ENCODE results near the gene TMEM30A. TPM values are rescaled to one million over a fixed set of nuclear protein-coding genes. Genes with fewer than 3 reads are reported as not detected.

The TMEM30A gene
- total RNA-seq, 1 donor from 2014 or later: 74.4 TPM

GRCh38 chr6:75291744-75292143, 7.2 kb upstream of the TMEM30A start:
- no peaks in the 10 kb centered on the region for H3K36me3 Mint-ChIP-seq (ENCODE audit: insufficient read depth)
- no peak for DNase-seq (ENCODE audit: low spot score, unreplicated experiment)
- H3K4me1 Mint-ChIP-seq (ENCODE audit: low read depth): peaks cover 12% of the 10 kb centered on the region
- H3K4me3 Mint-ChIP-seq (ENCODE audit: low read depth): no peak overlapping the region
- H3K27ac Mint-ChIP-seq: no peak overlapping the region
- TF ChIP-seq CTCF (IDR thresholded peaks at IDR 0.05; ENCODE audit: unreplicated experiment): no peak
- no peaks in the 10 kb centered on the region for H3K27me3 Mint-ChIP-seq
- H3K9me3 Mint-ChIP-seq (ENCODE audit: low read depth): no peaks in the 10 kb centered on the region

- Mint-ChIP-seq H3K27ac (no peak overlapping the region), H3K4me1 (ENCODE audit: low read depth) (peaks cover 12% of the 10 kb centered on the region), H3K27me3 (no peaks in the 10 kb centered on the region), H3K9me3 (ENCODE audit: low read depth) (no peaks in the 10 kb centered on the region), H3K36me3 (ENCODE audit: insufficient read depth) (no peaks in the 10 kb centered on the region), H3K4me3 (ENCODE audit: low read depth) (no peak overlapping the region)
- no peak for DNase-seq (ENCODE audit: low spot score, unreplicated experiment)
- no peak for TF ChIP-seq CTCF (IDR thresholded peaks at IDR 0.05; ENCODE audit: unreplicated experiment)
Measured at GRCh38 chr6:75291331-75291730, 6.7 kb upstream of the TMEM30A start.

- Mint-ChIP-seq H3K27ac (no peak overlapping the region), H3K9me3 (ENCODE audit: low read depth) (no peaks in the 10 kb centered on the region), H3K36me3 (ENCODE audit: insufficient read depth) (no peaks in the 10 kb centered on the region), H3K4me3 (ENCODE audit: low read depth) (no peak overlapping the region), H3K27me3 (no peaks in the 10 kb centered on the region), H3K4me1 (ENCODE audit: low read depth) (peaks cover 14% of the 10 kb centered on the region)
- TF ChIP-seq CTCF (IDR thresholded peaks at IDR 0.05; ENCODE audit: unreplicated experiment): no peak
- no peak for DNase-seq (ENCODE audit: low spot score, unreplicated experiment)
Measured at GRCh38 chr6:75290136-75290945, 5.7 kb upstream of the TMEM30A start.

GRCh38 chr6:75288023-75288422, 3.4 kb upstream of the TMEM30A start:
- Mint-ChIP-seq H3K27ac (peak overlapping the region; percentile 78), H3K27me3 (no peaks in the 10 kb centered on the region)

GRCh38 chr6:75287424-75287823, 2.8 kb upstream of the TMEM30A start:
- Mint-ChIP-seq H3K4me1 (ENCODE audit: low read depth) (peaks cover 18% of the 10 kb centered on the region), H3K4me3 (ENCODE audit: low read depth) (no peak overlapping the region), H3K36me3 (ENCODE audit: insufficient read depth) (no peaks in the 10 kb centered on the region), H3K9me3 (ENCODE audit: low read depth) (no peaks in the 10 kb centered on the region), H3K27ac (peak overlapping the region; percentile 14), H3K27me3 (no peaks in the 10 kb centered on the region)
- no peak for TF ChIP-seq CTCF (IDR thresholded peaks at IDR 0.05; ENCODE audit: unreplicated experiment)
- DNase-seq (ENCODE audit: low spot score, unreplicated experiment): no peak

More at GRCh38 chr6:75288023-75288422, 3.4 kb upstream of the TMEM30A start:
- Mint-ChIP-seq H3K4me3 (ENCODE audit: low read depth) (no peak overlapping the region), H3K9me3 (ENCODE audit: low read depth) (no peaks in the 10 kb centered on the region), H3K36me3 (ENCODE audit: insufficient read depth) (no peaks in the 10 kb centered on the region), H3K4me1 (ENCODE audit: low read depth) (peaks cover 14% of the 10 kb centered on the region)
- no peak for DNase-seq (ENCODE audit: low spot score, unreplicated experiment)
- no peak for TF ChIP-seq CTCF (IDR thresholded peaks at IDR 0.05; ENCODE audit: unreplicated experiment)

All from progenitor cell of endocrine pancreas (in vitro differentiated cells).